Ascending aorta (tissue), 2 donors: ENCODE measurements around the gene BAZ1B. TPM values are rescaled to one million over a fixed set of nuclear protein-coding genes. Genes with fewer than 3 reads are reported as not detected.
"Not testable (repeated sequence)": the region's sequence is repeated elsewhere in the genome, so short reads cannot be mapped to it uniquely, and the experiment has no call there.

ENCODE experiments used
- DNase-seq, 2 donors: peaks; one replicate each; pipeline ENCODE4 v3.0.0-alpha.2; 2019; ENCODE audit warnings: low spot score in 2 of 2
- H3K27ac ChIP-seq, 2 donors: fragments of 200-600 bp; sonication (generic); one replicate each; pipeline ENCODE4 v1.5.1; 2016 to 2017; ENCODE audit warnings: mild to moderate bottlenecking in 1 of 2
- H3K27me3 ChIP-seq: fragments of 200-600 bp; sonication (generic); one replicate; pipeline ENCODE4 v1.5.1; 2017
- H3K36me3 ChIP-seq, 2 donors: fragments of 200-600 bp; sonication (generic); one replicate each; pipeline ENCODE4 v1.5.1; 2016
- H3K4me1 ChIP-seq, 2 donors: fragments of 200-600 bp; sonication (generic); one replicate each; pipeline ENCODE4 v1.5.1; 2016 to 2017; ENCODE audit warnings: mild to moderate bottlenecking in 1 of 2
- H3K4me3 ChIP-seq, 2 donors: fragments of 200-600 bp; sonication (generic); one replicate each; pipeline ENCODE4 v1.5.1; 2016 to 2017; ENCODE audit warnings: mild to moderate bottlenecking in 1 of 2
- H3K9me3 ChIP-seq, 2 donors: fragments of 200-600 bp; sonication (generic); one replicate each; pipeline ENCODE4 v1.5.1; 2016
- CTCF ChIP-seq, 3 experiments: fragments of 200-600 bp in 2 of 3; fragments of 450-650 bp in 1 of 3; sonication (generic) in 2 of 3; IDR thresholded peaks; one replicate each; pipeline ENCODE4 v1.5.1; 2016 to 2019; ENCODE audit warnings: antibody characterized with exemption in 3 of 3, mild to moderate bottlenecking in 1 of 3, moderate library complexity in 1 of 3
- intact Hi-C: fragments of 100-400 bp; cut with DNase I; formaldehyde crosslinking; loops from one replicate; pipeline ENCODE4 v1.15.1; 2023
- total RNA-seq: library from RNA; depleted of rRNA; stranded (reverse); fragments of >200 nt; gene quantifications from one replicate; pipeline ENCODE4 v1.1.0, GENCODE V29; 2016

BAZ1B gene
- total RNA-seq, 1 donor from 2014 or later = 28.1 TPM

- H3K27ac ChIP-seq = no peak overlapping the region
- intact Hi-C loops = no loop called here
- H3K4me1 ChIP-seq = peaks cover 0 to 3% of the 10 kb centered on the region in 2 donors
- no peak for DNase-seq
- no peak for TF ChIP-seq CTCF (IDR thresholded peaks at IDR 0.05)
- no peaks in the 10 kb centered on the region for H3K27me3 ChIP-seq
- H3K4me3 ChIP-seq = no peak overlapping the region
- H3K9me3 ChIP-seq = no peaks in the 10 kb centered on the region
- H3K36me3 ChIP-seq = peaks cover 5 to 20% of the 10 kb centered on the region in 2 donors
Observed at GRCh38 chr7:73435471-73436009, 86.6 kb downstream of the BAZ1B start.

GRCh38 chr7:73434701-73435069 lies 87.4 kb downstream of the BAZ1B start:
- H3K9me3 ChIP-seq = no peaks in the 10 kb centered on the region
- DNase-seq = no peak
- H3K36me3 ChIP-seq = peaks cover 4 to 12% of the 10 kb centered on the region in 2 donors
- no peaks in the 10 kb centered on the region for H3K27me3 ChIP-seq
- H3K4me3 ChIP-seq = no peak overlapping the region
- TF ChIP-seq CTCF (IDR thresholded peaks at IDR 0.05) = no peak
- no peak overlapping the region for H3K27ac ChIP-seq
- peaks cover 0 to 3% of the 10 kb centered on the region in 2 donors for H3K4me1 ChIP-seq
- intact Hi-C loops = no loop called here

- H3K9me3 ChIP-seq = no peaks in the 10 kb centered on the region
- intact Hi-C loops = no loop called here
- no peak overlapping the region for H3K27ac ChIP-seq
- peaks cover under 1 to 6% of the 10 kb centered on the region in 2 donors for H3K36me3 ChIP-seq
- no peaks in the 10 kb centered on the region for H3K27me3 ChIP-seq
- no peak for TF ChIP-seq CTCF (IDR thresholded peaks at IDR 0.05)
- DNase-seq = no peak
- peaks cover 0 to 3% of the 10 kb centered on the region in 2 donors for H3K4me1 ChIP-seq
- H3K4me3 ChIP-seq = peak overlapping the region; percentile 37 to 60
Observed at GRCh38 chr7:73433924-73434700, 88.0 kb downstream of the BAZ1B start.

- H3K27me3 ChIP-seq = no peaks in the 10 kb centered on the region
- H3K4me1 ChIP-seq = peaks cover 0 to 3% of the 10 kb centered on the region in 2 donors
- H3K4me3 ChIP-seq = no peak overlapping the region
- H3K9me3 ChIP-seq = no peaks in the 10 kb centered on the region
- no peak for DNase-seq
- no peak overlapping the region for H3K27ac ChIP-seq
- intact Hi-C loops = no loop called here
- H3K36me3 ChIP-seq = no peaks in the 10 kb centered on the region
- TF ChIP-seq CTCF (IDR thresholded peaks at IDR 0.05) = no peak
Observed at GRCh38 chr7:73432676-73433075, 89.4 kb downstream of the BAZ1B start.

GRCh38 chr7:73431041-73431835 lies 90.9 kb downstream of the BAZ1B start:
- intact Hi-C loops = no loop called here

GRCh38 chr7:73430540-73430939 lies 91.6 kb downstream of the BAZ1B start:
- intact Hi-C loops, DNase-seq, H3K27ac ChIP-seq, H3K36me3 ChIP-seq, H3K9me3 ChIP-seq, H3K4me1 ChIP-seq, H3K4me3 ChIP-seq, H3K27me3 ChIP-seq: not testable (repeated sequence)

More at GRCh38 chr7:73431041-73431835, 90.9 kb downstream of the BAZ1B start:
- no peaks in the 10 kb centered on the region for H3K27me3 ChIP-seq
- DNase-seq = no peak
- H3K27ac ChIP-seq = no peak overlapping the region
- no peak for TF ChIP-seq CTCF (IDR thresholded peaks at IDR 0.05)
- peaks cover 0 to 3% of the 10 kb centered on the region in 2 donors for H3K4me1 ChIP-seq
- H3K36me3 ChIP-seq = no peaks in the 10 kb centered on the region
- no peaks in the 10 kb centered on the region for H3K9me3 ChIP-seq
- no peak overlapping the region for H3K4me3 ChIP-seq
